ENCODE data around the gene UNC45A. TPM values are rescaled to one million over a fixed set of nuclear protein-coding genes. Genes with fewer than 3 reads are reported as not detected.
A peak's percentile ranks its signal among the peaks of the same experiment; 100 is the strongest.

UNC45A gene
- total and polyA plus RNA-seq, 2 experiments from 2014 or later: 55.2 to 55.3 TPM

DNA sequence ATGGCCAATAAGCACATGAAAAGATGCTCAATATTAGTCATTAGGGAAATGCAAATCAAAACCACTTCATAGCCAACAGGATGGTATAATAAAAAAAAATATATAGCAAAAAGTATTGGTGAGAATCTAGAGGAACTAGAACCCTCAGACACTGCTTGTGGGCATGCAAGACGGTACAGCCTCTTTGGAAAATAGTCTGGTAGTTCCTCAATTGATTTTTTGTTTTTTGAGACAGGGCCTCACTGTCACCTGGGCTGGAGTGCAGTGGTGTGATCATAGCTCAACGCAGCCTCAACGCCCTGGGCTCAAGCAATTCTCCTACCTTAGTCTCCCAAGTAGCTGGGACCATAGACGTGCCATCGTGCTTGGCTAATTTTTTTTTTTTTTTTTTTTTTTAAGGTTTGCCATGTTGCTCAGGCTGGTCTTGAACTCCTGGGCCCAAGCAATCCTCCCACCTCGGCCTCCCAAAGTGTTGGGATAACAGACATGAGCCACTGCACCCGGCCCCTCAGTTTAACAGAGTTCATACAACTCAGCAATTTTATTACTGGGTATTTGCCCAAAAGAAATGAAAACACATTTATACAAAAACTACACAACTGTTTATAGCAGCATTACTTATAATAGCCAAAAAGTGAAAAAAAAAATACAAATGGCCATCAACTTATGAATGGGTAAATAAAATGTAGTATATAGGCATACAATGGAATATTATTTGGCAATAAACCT lies 54.1 kb downstream of the UNC45A start:
- H3K4me2 ChIP-seq: no peak overlapping the region
- WGBS (ENCODE audit: low lambda C conversion rate, missing lambda C conversion rate): 94% methylated on average over 7 of the region's 7 CpGs
- TF ChIP-seq, protein P1, sequence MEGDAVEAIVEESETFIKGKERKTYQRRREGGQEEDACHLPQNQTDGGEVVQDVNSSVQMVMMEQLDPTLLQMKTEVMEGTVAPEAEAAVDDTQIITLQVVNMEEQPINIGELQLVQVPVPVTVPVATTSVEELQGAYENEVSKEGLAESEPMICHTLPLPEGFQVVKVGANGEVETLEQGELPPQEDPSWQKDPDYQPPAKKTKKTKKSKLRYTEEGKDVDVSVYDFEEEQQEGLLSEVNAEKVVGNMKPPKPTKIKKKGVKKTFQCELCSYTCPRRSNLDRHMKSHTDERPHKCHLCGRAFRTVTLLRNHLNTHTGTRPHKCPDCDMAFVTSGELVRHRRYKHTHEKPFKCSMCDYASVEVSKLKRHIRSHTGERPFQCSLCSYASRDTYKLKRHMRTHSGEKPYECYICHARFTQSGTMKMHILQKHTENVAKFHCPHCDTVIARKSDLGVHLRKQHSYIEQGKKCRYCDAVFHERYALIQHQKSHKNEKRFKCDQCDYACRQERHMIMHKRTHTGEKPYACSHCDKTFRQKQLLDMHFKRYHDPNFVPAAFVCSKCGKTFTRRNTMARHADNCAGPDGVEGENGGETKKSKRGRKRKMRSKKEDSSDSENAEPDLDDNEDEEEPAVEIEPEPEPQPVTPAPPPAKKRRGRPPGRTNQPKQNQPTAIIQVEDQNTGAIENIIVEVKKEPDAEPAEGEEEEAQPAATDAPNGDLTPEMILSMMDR (IDR thresholded peaks at IDR 0.05; ENCODE audit: poor library complexity): no peak
- no peak for TF ChIP-seq EZH2phosphoT487 (IDR thresholded peaks at IDR 0.05; ENCODE audit: low read depth, severe bottlenecking, unreplicated experiment)
- no peak for TF ChIP-seq EZH2 (IDR thresholded peaks at IDR 0.05; ENCODE audit: borderline replicate concordance)
- H3K9me3 ChIP-seq (ENCODE audit: low read depth): no peaks in the 10 kb centered on the region
- H3K79me2 ChIP-seq: peaks cover 97% of the 10 kb centered on the region
- no peak overlapping the region for H3K4me3 ChIP-seq
- no peaks in the 10 kb centered on the region for H3K9me2 ChIP-seq (replicated peaks; ENCODE audit: insufficient read depth)
- no peak overlapping the region for H3K27ac ChIP-seq
- H3K36me3 ChIP-seq (replicated peaks; ENCODE audit: insufficient read depth, low read depth): no peaks in the 10 kb centered on the region
- no peaks in the 10 kb centered on the region for H3K27me3 ChIP-seq
- peaks cover 14% of the 10 kb centered on the region for H3K4me1 ChIP-seq (ENCODE audit: insufficient read depth)
- no peaks in the 10 kb centered on the region for H4K20me1 ChIP-seq (ENCODE audit: insufficient read depth, poor library complexity, severe bottlenecking)
- DNase-seq (ENCODE audit: low spot score): no peak
- H2AFZ ChIP-seq: no peak overlapping the region

DNA sequence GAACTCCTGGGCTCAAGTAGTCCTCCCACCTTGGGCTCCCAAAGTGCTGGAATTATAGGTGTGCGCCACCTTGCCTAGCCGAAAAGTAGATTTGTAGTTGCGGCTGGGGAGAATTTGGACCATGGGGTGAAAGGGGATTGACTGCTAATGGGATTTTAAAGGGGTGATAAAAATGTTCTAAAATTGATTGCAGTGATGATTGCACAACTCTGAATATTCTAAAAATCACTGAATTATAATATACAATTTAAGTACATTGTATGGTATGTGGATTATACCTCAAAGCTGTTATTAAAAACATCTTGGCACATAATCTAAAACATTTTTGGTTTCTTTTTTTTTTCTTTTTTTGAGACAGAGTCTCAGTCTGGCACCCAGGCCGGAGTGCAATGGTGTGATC lies 55.4 kb downstream of the UNC45A start:
- no peaks in the 10 kb centered on the region for H3K36me3 ChIP-seq (replicated peaks; ENCODE audit: insufficient read depth, low read depth)
- 99% methylated on average over 4 of the region's 4 CpGs for WGBS (ENCODE audit: low lambda C conversion rate, missing lambda C conversion rate)
- H3K4me3 ChIP-seq: no peak overlapping the region
- peaks cover 84% of the 10 kb centered on the region for H3K79me2 ChIP-seq
- H3K9me3 ChIP-seq (ENCODE audit: low read depth): no peaks in the 10 kb centered on the region
- no peak overlapping the region for H3K27ac ChIP-seq
- no peak overlapping the region for H2AFZ ChIP-seq
- no peak overlapping the region for H3K4me2 ChIP-seq
- H4K20me1 ChIP-seq (ENCODE audit: insufficient read depth, poor library complexity, severe bottlenecking): no peaks in the 10 kb centered on the region
- H3K4me1 ChIP-seq (ENCODE audit: insufficient read depth): peaks cover 14% of the 10 kb centered on the region
- TF ChIP-seq EZH2phosphoT487 (IDR thresholded peaks at IDR 0.05; ENCODE audit: low read depth, severe bottlenecking, unreplicated experiment): no peak
- TF ChIP-seq, protein P1 (IDR thresholded peaks at IDR 0.05; ENCODE audit: poor library complexity): no peak
- TF ChIP-seq EZH2 (IDR thresholded peaks at IDR 0.05; ENCODE audit: borderline replicate concordance): no peak
- H3K27me3 ChIP-seq: no peaks in the 10 kb centered on the region
- no peak for DNase-seq (ENCODE audit: low spot score)
- H3K9me2 ChIP-seq (replicated peaks; ENCODE audit: insufficient read depth): no peaks in the 10 kb centered on the region

DNA sequence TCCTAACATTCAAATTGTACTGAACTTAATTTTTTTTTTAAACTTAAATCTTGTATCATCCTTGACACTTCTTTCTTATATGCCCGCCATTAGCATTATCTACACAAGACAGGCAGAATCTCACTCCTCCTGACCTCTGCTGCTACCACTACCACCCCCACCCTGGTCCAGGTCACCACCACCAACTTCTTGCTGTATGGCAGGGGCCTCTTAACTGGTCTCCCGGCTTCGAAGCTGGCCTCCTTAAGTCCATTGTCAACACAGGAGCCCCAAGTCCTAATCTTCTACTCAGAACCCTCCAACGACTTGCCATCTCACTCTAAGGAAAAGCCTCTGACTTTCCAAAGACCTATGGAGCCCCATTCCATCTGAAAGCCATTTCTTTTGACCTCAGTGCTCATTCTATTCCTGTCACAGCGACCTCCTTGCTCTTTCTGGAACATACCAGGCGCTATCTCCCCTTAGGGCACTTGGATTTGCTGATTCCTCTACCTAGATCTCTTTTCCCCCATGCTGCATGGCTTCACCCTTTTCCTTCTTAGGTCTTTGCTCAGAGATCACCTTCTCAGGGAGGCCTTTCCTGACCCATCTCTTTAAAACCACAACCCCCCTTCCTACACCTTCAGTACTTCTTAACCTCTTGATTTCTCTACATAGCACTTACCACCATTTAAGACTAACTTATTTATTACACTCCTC lies 56.7 kb downstream of the UNC45A start:
- H3K27ac ChIP-seq: peak overlapping the region; percentile 30
- H2AFZ ChIP-seq: no peak overlapping the region

More for the DNA sequence above, 56.7 kb downstream of the UNC45A start:
- H3K4me2 ChIP-seq: peak overlapping the region; percentile 25
- H3K9me2 ChIP-seq (replicated peaks; ENCODE audit: insufficient read depth): no peaks in the 10 kb centered on the region
- H3K79me2 ChIP-seq: peaks cover 71% of the 10 kb centered on the region
- H3K9me3 ChIP-seq (ENCODE audit: low read depth): no peaks in the 10 kb centered on the region
- WGBS (ENCODE audit: low lambda C conversion rate, missing lambda C conversion rate): 70% methylated on average over 6 of the region's 6 CpGs
- TF ChIP-seq EZH2phosphoT487 (IDR thresholded peaks at IDR 0.05; ENCODE audit: low read depth, severe bottlenecking, unreplicated experiment) (no peak), EZH2 (IDR thresholded peaks at IDR 0.05; ENCODE audit: borderline replicate concordance) (no peak)
- TF ChIP-seq, protein P1 (IDR thresholded peaks at IDR 0.05; ENCODE audit: poor library complexity): no peak
- H3K27me3 ChIP-seq: no peaks in the 10 kb centered on the region
- no peak for DNase-seq (ENCODE audit: low spot score)
- no peaks in the 10 kb centered on the region for H4K20me1 ChIP-seq (ENCODE audit: insufficient read depth, poor library complexity, severe bottlenecking)
- no peak overlapping the region for H3K4me3 ChIP-seq
- H3K4me1 ChIP-seq (ENCODE audit: insufficient read depth): peaks cover 14% of the 10 kb centered on the region
- no peaks in the 10 kb centered on the region for H3K36me3 ChIP-seq (replicated peaks; ENCODE audit: insufficient read depth, low read depth)
